Measurements from ENCODE around the gene SHISA8. TPM values are rescaled to one million over a fixed set of nuclear protein-coding genes. Genes with fewer than 3 reads are reported as not detected.

Gene SHISA8
- total and polyA plus RNA-seq, 4 donors, result not detected

DNA sequence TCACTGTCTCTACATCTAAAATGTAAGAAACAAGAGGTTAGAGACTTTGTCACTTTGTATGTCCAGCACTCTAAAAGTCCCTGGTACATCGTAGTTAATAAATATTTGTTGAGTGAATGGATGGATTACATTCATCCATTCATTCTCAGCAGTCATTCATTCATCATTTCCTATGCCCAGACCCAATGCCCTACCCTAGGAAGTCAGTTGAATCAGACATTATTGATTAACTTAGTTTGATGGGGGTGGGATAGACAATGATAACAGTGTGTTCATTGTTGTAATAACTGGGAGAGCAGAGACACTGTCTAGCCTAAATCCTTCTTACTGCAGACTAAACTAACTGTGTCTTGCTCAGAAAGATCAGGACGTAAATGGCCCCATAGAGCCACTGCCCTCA is 33.3 kb upstream of the SHISA8 start:
- H3K4me1 ChIP-seq (ENCODE audit: control insufficient read depth in 1 of 2, insufficient read depth in 2 of 2, low read length in 2 of 2), result no peaks in the 10 kb centered on the region
- DNase-seq, result no peak
- H3K9me3 ChIP-seq (ENCODE audit: control insufficient read depth, low read length), result no peaks in the 10 kb centered on the region
- intact Hi-C loops (cut with DNase I), result no loop called here
- H3K27ac ChIP-seq (ENCODE audit: low read depth in 1 of 2, low read length in 2 of 2), result no peak overlapping the region
- ATAC-seq (ENCODE audit: low FRiP score), result no peak
- H3K27me3 ChIP-seq (ENCODE audit: control insufficient read depth in 1 of 2, insufficient read depth in 2 of 2, low read length in 1 of 2), result no peaks in the 10 kb centered on the region
- no peaks in the 10 kb centered on the region for H3K36me3 ChIP-seq (ENCODE audit: control insufficient read depth in 1 of 2, insufficient read depth in 2 of 2, low read length in 1 of 2)
- 88 to 91% methylated on average over 2 of the region's 2 CpGs for WGBS, 2 donors
- no peak overlapping the region for H3K4me3 ChIP-seq (ENCODE audit: low read length in 2 of 2)

DNA sequence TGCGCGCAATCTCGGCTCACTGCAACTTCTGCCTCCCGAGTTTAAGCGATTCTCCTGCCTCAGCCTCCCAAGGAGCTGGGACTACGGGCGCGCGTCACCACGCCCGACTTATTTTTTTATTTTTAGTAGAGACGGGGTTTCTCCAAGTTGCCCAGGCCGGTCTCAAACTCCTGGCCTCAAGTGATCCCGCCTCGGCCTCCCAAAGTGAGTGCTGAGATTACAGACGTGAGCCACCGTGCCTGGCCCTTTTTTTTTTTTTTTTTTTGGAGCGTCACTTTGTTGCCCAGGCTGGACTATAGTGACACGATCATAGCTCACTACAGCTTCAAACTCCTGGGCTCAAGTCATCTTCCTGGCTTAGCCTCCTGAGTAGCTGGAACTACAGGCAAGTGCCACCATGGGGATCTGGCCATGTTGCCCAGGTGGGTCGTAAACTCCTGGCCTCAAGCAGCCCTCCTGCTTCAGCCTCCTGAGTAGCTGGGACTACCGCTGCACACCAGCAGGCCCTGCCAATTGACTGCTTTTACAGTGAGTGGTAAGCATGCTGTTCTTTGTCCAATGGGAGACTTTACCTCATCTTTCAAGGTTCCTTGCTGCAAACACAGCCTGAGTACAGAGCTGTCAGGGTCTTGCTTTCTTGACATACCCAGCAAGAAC is 32.7 kb upstream of the SHISA8 start:
- Histone ChIP-seq H3K9me3 (ENCODE audit: control insufficient read depth, low read length) (no peaks in the 10 kb centered on the region), H3K4me3 (ENCODE audit: low read length in 2 of 2) (no peak overlapping the region), H3K36me3 (ENCODE audit: control insufficient read depth in 1 of 2, insufficient read depth in 2 of 2, low read length in 1 of 2) (no peaks in the 10 kb centered on the region), H3K27me3 (ENCODE audit: control insufficient read depth in 1 of 2, insufficient read depth in 2 of 2, low read length in 1 of 2) (no peaks in the 10 kb centered on the region), H3K27ac (ENCODE audit: low read depth in 1 of 2, low read length in 2 of 2) (no peak overlapping the region), H3K4me1 (ENCODE audit: control insufficient read depth in 1 of 2, insufficient read depth in 2 of 2, low read length in 2 of 2) (no peaks in the 10 kb centered on the region)
- intact Hi-C loops (cut with DNase I), result no loop called here
- no peak for ATAC-seq (ENCODE audit: low FRiP score)
- 69 to 70% methylated on average over 20 to 21 of the region's 21 CpGs for WGBS, 2 donors
- no peak for DNase-seq

DNA sequence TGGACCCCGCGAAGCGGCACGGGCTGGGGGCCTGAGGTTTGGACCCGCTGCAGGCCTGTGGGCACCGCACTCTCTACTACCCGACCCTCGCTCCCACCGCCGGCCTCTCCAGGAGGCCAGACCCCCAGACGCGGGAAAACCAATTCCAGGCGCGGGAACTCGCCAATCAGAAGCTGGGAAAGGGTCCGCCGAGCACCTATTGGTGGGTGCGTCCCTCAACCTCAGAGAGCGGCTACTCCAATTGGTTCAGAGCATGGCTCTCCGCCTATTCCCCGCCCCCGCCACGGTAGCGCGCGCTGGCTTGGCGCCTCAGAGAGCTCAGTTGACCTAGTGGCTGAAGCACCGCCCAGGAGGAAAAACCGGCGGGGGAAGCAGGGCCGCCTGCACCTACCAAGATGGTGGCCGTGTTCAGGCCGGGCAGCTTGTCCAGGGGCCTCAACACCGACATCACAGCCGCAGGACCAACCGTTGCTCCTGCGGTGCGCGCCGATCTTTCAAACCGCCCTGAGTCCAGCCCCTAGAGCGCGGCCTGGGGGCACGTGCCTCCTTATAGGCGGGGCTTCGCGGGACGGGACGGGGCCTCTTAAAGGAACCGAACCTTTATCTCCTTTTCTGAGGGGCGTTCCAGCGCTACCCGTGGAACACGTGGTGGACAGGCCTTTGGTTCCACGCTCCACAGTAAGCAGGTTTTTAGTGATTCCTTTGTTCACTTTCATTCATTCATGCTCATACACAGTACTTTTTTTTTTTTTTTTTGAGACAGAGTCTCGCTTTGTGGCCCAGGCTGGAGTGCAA is 32.0 kb upstream of the SHISA8 start, which contains the start of gene CENPM:
CENPM (minus strand) TSS at position 524 of the 795 bp plus-strand sequence; CDS start at position 448, 76 bp downstream.
- ATAC-seq (ENCODE audit: low FRiP score), result peak; percentile 96
- Histone ChIP-seq H3K9me3 (ENCODE audit: control insufficient read depth, low read length) (no peaks in the 10 kb centered on the region), H3K27ac (ENCODE audit: low read depth in 1 of 2, low read length in 2 of 2) (no peak within 1 kb of the TSS), H3K4me1 (ENCODE audit: control insufficient read depth in 1 of 2, insufficient read depth in 2 of 2, low read length in 2 of 2) (no peaks in the 10 kb centered on the region), H3K4me3 (ENCODE audit: low read length in 2 of 2) (peak within 1 kb of the TSS; percentile 11 to 16), H3K27me3 (ENCODE audit: control insufficient read depth in 1 of 2, insufficient read depth in 2 of 2, low read length in 1 of 2) (no peaks in the 10 kb centered on the region), H3K36me3 (ENCODE audit: control insufficient read depth in 1 of 2, insufficient read depth in 2 of 2, low read length in 1 of 2) (no peaks in the 10 kb centered on the region)
- peak; percentile 93 to 97 for DNase-seq
- WGBS, 2 donors, result 1 to 2% methylated on average over 50 to 56 of the region's 56 CpGs
- intact Hi-C loops (cut with DNase I), result no loop called here

DNA sequence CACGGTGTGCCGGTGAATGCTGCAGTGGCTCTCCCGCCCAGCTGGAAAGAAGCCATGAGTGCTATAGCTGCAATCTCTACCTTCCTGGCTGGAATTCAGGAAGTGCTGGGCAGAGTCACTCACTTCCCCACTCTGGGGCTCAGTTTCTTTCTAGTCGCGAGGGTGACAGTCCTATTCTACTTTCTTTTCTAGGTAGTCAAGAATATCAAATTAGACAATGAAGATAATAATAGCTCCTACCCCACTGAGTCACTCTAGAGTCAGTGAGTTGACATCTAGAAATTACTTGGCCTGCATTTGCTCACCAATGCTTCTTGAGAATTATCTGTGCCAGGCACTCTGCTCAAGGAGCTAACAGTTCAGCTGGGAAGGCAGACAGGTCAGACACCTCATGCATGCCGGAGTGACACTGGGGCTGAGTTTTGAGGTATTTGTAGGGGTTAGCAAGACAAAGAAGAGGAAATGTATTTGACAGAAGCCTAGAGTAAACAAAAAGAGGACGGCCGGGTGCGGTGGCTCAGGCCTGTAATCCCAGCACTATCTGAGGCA is 28.9 kb upstream of the SHISA8 start:
- H3K27me3 ChIP-seq (ENCODE audit: control insufficient read depth in 1 of 2, insufficient read depth in 2 of 2, low read length in 1 of 2), result no peaks in the 10 kb centered on the region
- H3K9me3 ChIP-seq (ENCODE audit: control insufficient read depth, low read length), result no peaks in the 10 kb centered on the region
- H3K27ac ChIP-seq (ENCODE audit: low read depth in 1 of 2, low read length in 2 of 2), result no peak overlapping the region
- no peak overlapping the region for H3K4me3 ChIP-seq (ENCODE audit: low read length in 2 of 2)
- no peaks in the 10 kb centered on the region for H3K36me3 ChIP-seq (ENCODE audit: control insufficient read depth in 1 of 2, insufficient read depth in 2 of 2, low read length in 1 of 2)
- WGBS, 2 donors, result 77 to 78% methylated on average over 9 of the region's 9 CpGs
- intact Hi-C loops (cut with DNase I), result loop anchor here (5.0 kb wide), 1 partner anchor 121 kb away; no protein-coding TSS in a partner anchor
- DNase-seq (no peak), ATAC-seq (ENCODE audit: low FRiP score) (no peak)
- no peaks in the 10 kb centered on the region for H3K4me1 ChIP-seq (ENCODE audit: control insufficient read depth in 1 of 2, insufficient read depth in 2 of 2, low read length in 2 of 2)

DNA sequence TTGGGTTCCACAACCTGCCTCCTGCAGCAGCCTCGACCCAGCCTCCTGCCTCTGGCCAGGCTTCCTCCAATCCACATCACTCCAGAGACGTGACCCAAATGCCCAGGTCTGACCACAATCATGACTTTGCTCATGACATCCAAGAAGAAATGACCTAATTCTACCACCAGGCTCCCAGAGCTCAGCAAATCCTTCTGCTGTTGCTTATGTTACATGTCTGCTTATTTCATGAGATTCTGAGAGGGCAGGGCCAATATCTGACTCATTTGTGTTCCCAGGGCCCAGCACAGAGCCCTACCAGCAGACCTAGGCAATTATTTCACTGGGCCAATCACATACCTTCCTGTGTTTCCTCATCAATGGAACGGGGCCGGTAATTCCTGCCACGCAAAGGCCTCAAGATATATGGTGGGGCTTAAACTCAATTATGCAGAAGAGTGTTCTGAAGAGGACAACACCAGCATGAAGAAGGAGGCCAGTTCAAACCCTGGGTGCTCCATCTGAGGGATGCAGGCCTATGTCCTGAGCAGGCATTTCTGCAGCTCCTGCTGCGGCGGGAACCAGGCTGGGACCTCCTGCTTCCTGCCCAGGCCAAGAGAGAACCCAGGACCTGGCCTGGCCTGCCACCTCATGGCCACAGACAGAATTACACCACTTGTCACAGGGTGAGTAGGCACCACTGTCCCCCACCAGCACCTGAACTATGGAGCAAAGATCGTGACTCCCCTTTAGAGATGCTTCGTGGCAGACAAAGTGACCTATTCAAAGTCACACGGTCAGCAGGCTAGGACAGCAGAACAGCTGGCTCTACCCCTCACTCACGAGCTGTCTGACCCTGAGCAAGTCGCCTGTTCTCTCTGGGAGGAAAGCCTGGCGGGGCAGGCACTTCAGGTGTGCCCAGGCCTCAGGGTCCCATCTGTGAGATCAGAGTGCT is 26.2 kb upstream of the SHISA8 start:
- Histone ChIP-seq H3K27me3 (ENCODE audit: control insufficient read depth in 1 of 2, insufficient read depth in 2 of 2, low read length in 1 of 2) (no peaks in the 10 kb centered on the region), H3K4me3 (ENCODE audit: low read length in 2 of 2) (no peak overlapping the region), H3K36me3 (ENCODE audit: control insufficient read depth in 1 of 2, insufficient read depth in 2 of 2, low read length in 1 of 2) (no peaks in the 10 kb centered on the region), H3K4me1 (ENCODE audit: control insufficient read depth in 1 of 2, insufficient read depth in 2 of 2, low read length in 2 of 2) (no peaks in the 10 kb centered on the region), H3K9me3 (ENCODE audit: control insufficient read depth, low read length) (no peaks in the 10 kb centered on the region), H3K27ac (ENCODE audit: low read depth in 1 of 2, low read length in 2 of 2) (no peak overlapping the region)
- ATAC-seq (ENCODE audit: low FRiP score) (peak; percentile 92), DNase-seq (peak; percentile 90 to 92)
- 38% methylated on average over 13 of the region's 13 CpGs for WGBS, 2 donors
- intact Hi-C loops (cut with DNase I), result loop anchor here (2.0 to 5.0 kb wide), 4 partner anchors 119 to 244 kb away; no protein-coding TSS in a partner anchor

DNA sequence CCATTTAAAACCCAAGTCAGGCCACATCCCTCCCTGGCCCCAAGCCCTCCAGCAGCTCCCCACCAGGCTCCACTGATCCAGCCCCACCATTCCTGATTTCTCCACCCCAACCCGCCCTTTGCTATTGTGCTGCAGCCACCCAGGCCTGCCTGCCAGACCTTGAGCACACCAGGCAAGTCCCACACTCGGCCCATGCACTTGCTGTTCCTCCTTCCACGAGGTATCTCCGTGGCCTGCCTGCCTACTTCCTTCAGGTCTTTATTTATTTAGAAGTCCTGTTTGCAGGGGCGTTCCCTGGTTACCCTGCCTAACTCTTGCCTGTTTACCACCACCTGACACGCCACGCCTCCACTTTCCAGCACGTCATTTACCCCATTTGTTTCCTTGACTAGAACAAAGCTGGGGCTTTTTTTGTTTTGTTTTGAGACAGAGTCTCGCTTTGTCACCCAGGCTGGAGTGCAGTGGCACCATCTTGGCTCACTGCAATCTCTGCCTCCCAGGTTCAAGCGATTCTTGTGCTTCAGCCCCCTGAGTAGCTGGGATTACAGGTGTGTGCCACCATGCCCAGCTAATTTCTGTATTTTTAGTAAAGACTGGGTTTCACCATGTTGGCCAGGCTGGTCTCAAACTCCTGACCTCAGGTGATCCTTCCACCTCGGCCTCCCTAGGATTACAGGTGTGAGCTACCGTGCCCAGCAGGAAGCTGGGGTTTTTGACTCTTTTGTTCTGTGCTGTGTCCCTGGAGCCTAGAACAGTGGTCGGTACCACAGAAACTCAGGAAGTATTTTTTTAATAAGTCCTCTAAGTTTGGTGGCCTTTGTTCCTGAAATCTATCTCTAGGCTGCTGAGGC is 25.3 kb upstream of the SHISA8 start:
- H3K9me3 ChIP-seq (ENCODE audit: control insufficient read depth, low read length), result no peaks in the 10 kb centered on the region
- ATAC-seq (ENCODE audit: low FRiP score) (no peak), DNase-seq (peak in 1 of 2 donors; percentile 61)
- no peak overlapping the region for H3K27ac ChIP-seq (ENCODE audit: low read depth in 1 of 2, low read length in 2 of 2)
- no peak overlapping the region for H3K4me3 ChIP-seq (ENCODE audit: low read length in 2 of 2)
- H3K4me1 ChIP-seq (ENCODE audit: control insufficient read depth in 1 of 2, insufficient read depth in 2 of 2, low read length in 2 of 2), result no peaks in the 10 kb centered on the region
- H3K27me3 ChIP-seq (ENCODE audit: control insufficient read depth in 1 of 2, insufficient read depth in 2 of 2, low read length in 1 of 2), result no peaks in the 10 kb centered on the region
- 87 to 88% methylated on average over 13 of the region's 13 CpGs for WGBS, 2 donors
- intact Hi-C loops (cut with DNase I), result loop anchor here (2.0 to 5.0 kb wide), 4 partner anchors 118 to 243 kb away; no protein-coding TSS in a partner anchor
- no peaks in the 10 kb centered on the region for H3K36me3 ChIP-seq (ENCODE audit: control insufficient read depth in 1 of 2, insufficient read depth in 2 of 2, low read length in 1 of 2)

DNA sequence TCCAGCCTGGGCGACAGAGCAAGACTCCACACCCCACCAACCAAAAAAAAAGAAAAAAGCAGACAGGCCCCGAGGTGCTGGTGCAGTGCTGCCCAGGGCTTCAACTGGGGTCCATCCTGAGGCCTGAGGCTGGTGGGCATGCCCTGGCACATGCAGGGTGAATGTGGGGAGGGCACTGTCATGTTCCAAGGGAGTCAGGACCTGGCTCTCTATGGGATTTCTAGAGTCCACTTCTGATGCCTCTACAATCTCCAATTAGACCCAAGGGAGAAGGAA is 22.0 kb upstream of the SHISA8 start:
- Histone ChIP-seq H3K27ac (ENCODE audit: low read depth in 1 of 2, low read length in 2 of 2) (no peak overlapping the region), H3K9me3 (ENCODE audit: control insufficient read depth, low read length) (no peaks in the 10 kb centered on the region), H3K27me3 (ENCODE audit: control insufficient read depth in 1 of 2, insufficient read depth in 2 of 2, low read length in 1 of 2) (no peaks in the 10 kb centered on the region), H3K4me1 (ENCODE audit: control insufficient read depth in 1 of 2, insufficient read depth in 2 of 2, low read length in 2 of 2) (no peaks in the 10 kb centered on the region), H3K4me3 (ENCODE audit: low read length in 2 of 2) (no peak overlapping the region), H3K36me3 (ENCODE audit: control insufficient read depth in 1 of 2, insufficient read depth in 2 of 2, low read length in 1 of 2) (no peaks in the 10 kb centered on the region)
- DNase-seq (no peak), ATAC-seq (ENCODE audit: low FRiP score) (no peak)
- intact Hi-C loops (cut with DNase I), result no loop called here
- 94 to 95% methylated on average over 2 of the region's 2 CpGs for WGBS, 2 donors

Data from aorta (tissue), 5 donors.